H1 (cell line): ENCODE measurements around the gene TSC22D4. TPM values are rescaled to one million over a fixed set of nuclear protein-coding genes. Genes with fewer than 3 reads are reported as not detected.

Source experiments
- CTCF ChIA-PET: fragments of 300-600 bp; sonication (Branson Sonifier 250); formaldehyde crosslinking; loops from one replicate; lab custom pipeline; 2021; ENCODE audit not compliant: partially characterized antibody; lab: Charles Lee
- POLR2A ChIA-PET: fragments of 300-600 bp; sonication (Branson Sonifier 250); formaldehyde crosslinking; loops from one replicate; lab custom pipeline; 2021; ENCODE audit warnings: inconsistent platforms; ENCODE audit not compliant: partially characterized antibody; lab: Charles Lee
- DNase-seq, 2 experiments: peaks; one replicate each; pipeline versions ENCODE4 v3.0.0 to v3.0.0-alpha.2; 2010 to 2022; ENCODE audit warnings: low spot score in 2 of 2, low read depth in 1 of 2, mixed read lengths in 1 of 2
- FAIRE-seq: peaks from 2 replicates; lab custom pipeline; 2011; peaks lifted over from hg19 to GRCh38; lab: Jason Lieb, UNC
- H2AFZ ChIP-seq: 2 replicates; pipeline ENCODE4 v1.8.1; 2012; ENCODE audit warnings: low read length, inconsistent platforms
- H2AK5ac ChIP-seq: 2 replicates; pipeline ENCODE4 v1.6.1; 2013; ENCODE audit warnings: low read depth, low read length
- H2BK120ac ChIP-seq: replicated peaks from 2 replicates; pipeline ENCODE3; 2013; ENCODE audit warnings: low read depth, low read length, inconsistent platforms
- H2BK12ac ChIP-seq: 2 replicates; pipeline ENCODE4 v1.6.1; 2013; ENCODE audit warnings: low read depth, low read length
- H2BK15ac ChIP-seq: 2 replicates; pipeline ENCODE4 v1.6.1; 2013; ENCODE audit warnings: low read length
- H2BK20ac ChIP-seq: 2 replicates; pipeline ENCODE4 v1.6.1; 2013; ENCODE audit warnings: low read length
- H2BK5ac ChIP-seq: 2 replicates; pipeline ENCODE4 v1.6.1; 2013; ENCODE audit warnings: low read depth, low read length
- H3K14ac ChIP-seq: 2 replicates; pipeline ENCODE4 v1.6.1; 2013; ENCODE audit warnings: inconsistent platforms; ENCODE audit not compliant: insufficient read length
- H3K18ac ChIP-seq: 2 replicates; pipeline ENCODE4 v1.6.1; 2013; ENCODE audit warnings: low read length; ENCODE audit errors: extremely low read depth
- H3K23ac ChIP-seq: 2 replicates; pipeline ENCODE4 v1.6.1; 2013; ENCODE audit warnings: inconsistent platforms; ENCODE audit not compliant: insufficient read length
- H3K23me2 ChIP-seq: 2 replicates; pipeline ENCODE4 v1.6.1; 2013; ENCODE audit warnings: low read depth, low read length
- H3K27ac ChIP-seq: 2 replicates; pipeline ENCODE4 v1.6.1; 2011; ENCODE audit warnings: low read depth, low read length, inconsistent platforms
- H3K27me3 ChIP-seq, 4 experiments: replicated peaks in 1 of 4; 1 replicate in 1 of 4; 2 replicates in 3 of 4; pipeline versions ENCODE4 v1.6.1 to v1.8.1; 2011 to 2013; ENCODE audit warnings: low read length in 3 of 4, mild to moderate bottlenecking in 3 of 4, inconsistent platforms in 2 of 4, mixed read lengths in 2 of 4, moderate library complexity in 1 of 4; ENCODE audit not compliant: control insufficient read depth in 3 of 4, insufficient read depth in 3 of 4; ENCODE audit errors: extremely low read depth in 1 of 4
- H3K36me3 ChIP-seq, 4 experiments: 2 replicates each; pipeline versions ENCODE4 v1.6.1 to v1.8.1; 2011 to 2013; ENCODE audit warnings: mild to moderate bottlenecking in 4 of 4, low read length in 3 of 4, moderate library complexity in 2 of 4, control low read depth in 1 of 4, inconsistent platforms in 1 of 4; ENCODE audit not compliant: insufficient read depth in 4 of 4, control insufficient read depth in 2 of 4
- H3K4ac ChIP-seq: replicated peaks from 2 replicates; pipeline ENCODE3; 2013; ENCODE audit warnings: low read length, low read depth, mixed read lengths, inconsistent platforms; ENCODE audit not compliant: insufficient read length
- H3K4me1 ChIP-seq, 4 experiments: replicated peaks in 1 of 4; 1 replicate in 1 of 4; 2 replicates in 3 of 4; pipeline versions ENCODE4 v1.6.1 to v1.8.1; 2011 to 2013; ENCODE audit warnings: low read length in 3 of 4, inconsistent platforms in 2 of 4, mixed read lengths in 1 of 4; ENCODE audit not compliant: insufficient read depth in 4 of 4, control insufficient read depth in 3 of 4
- H3K4me2 ChIP-seq, 2 experiments: 2 replicates each; pipeline versions ENCODE4 v1.6.1 to v1.8.1; 2011 to 2013; ENCODE audit warnings: low read depth in 2 of 2, low read length in 2 of 2, control low read depth in 1 of 2, inconsistent platforms in 1 of 2, mild to moderate bottlenecking in 1 of 2; ENCODE audit not compliant: insufficient read depth in 1 of 2
- H3K4me3 ChIP-seq, 4 experiments: fragments of 200-600, 300-600 bp in 1 of 4; sonication (generic), shearing (Covaris generic), sonication (Bioruptor Twin) in 1 of 4; 2 replicates each; pipeline versions ENCODE4 v1.5.1 to v1.8.1; 2011 to 2016; ENCODE audit warnings: low read length in 4 of 4, low read depth in 3 of 4, control low read depth in 2 of 4, inconsistent platforms in 2 of 4, mild to moderate bottlenecking in 2 of 4, mixed read lengths in 1 of 4, moderate library complexity in 1 of 4; ENCODE audit not compliant: insufficient read depth in 2 of 4; ENCODE audit errors: extremely low read depth in 1 of 4
- H3K56ac ChIP-seq: replicated peaks from 2 replicates; pipeline ENCODE3; 2013; ENCODE audit warnings: low read depth, mild to moderate bottlenecking, mixed read lengths, low read length, inconsistent platforms; ENCODE audit not compliant: insufficient read length
- H3K79me1 ChIP-seq: 2 replicates; pipeline ENCODE4 v1.6.1; 2013; ENCODE audit warnings: low read depth, low read length, control low read depth
- H3K79me2 ChIP-seq, 2 experiments: 2 replicates each; pipeline versions ENCODE4 v1.6.1 to v1.8.1; 2012 to 2013; ENCODE audit warnings: low read length in 2 of 2, mild to moderate bottlenecking in 2 of 2, inconsistent platforms in 1 of 2; ENCODE audit not compliant: insufficient read depth in 2 of 2, control insufficient read depth in 1 of 2
- H3K9ac ChIP-seq, 4 experiments: replicated peaks in 1 of 4; 1 replicate in 1 of 4; 2 replicates in 3 of 4; pipeline versions ENCODE4 v1.6.1 to v1.8.1; 2011 to 2013; ENCODE audit warnings: low read depth in 3 of 4, low read length in 3 of 4, control low read depth in 2 of 4, mild to moderate bottlenecking in 2 of 4, moderate library complexity in 2 of 4, inconsistent platforms in 1 of 4; ENCODE audit errors: extremely low read depth in 1 of 4
- H3K9me3 ChIP-seq, 2 experiments: 2 replicates each; pipeline versions ENCODE4 v1.6.1 to v1.8.1; 2012 to 2013; ENCODE audit warnings: mild to moderate bottlenecking in 2 of 2, moderate library complexity in 2 of 2, control low read depth in 1 of 2, inconsistent platforms in 1 of 2, low read depth in 1 of 2, low read length in 1 of 2, mixed read lengths in 1 of 2; ENCODE audit not compliant: insufficient read depth in 2 of 2
- H4K20me1 ChIP-seq, 2 experiments: replicated peaks in 1 of 2; 2 replicates each; pipeline versions ENCODE3 to v1.8.1; 2011 to 2013; ENCODE audit warnings: inconsistent platforms in 2 of 2, low read length in 2 of 2, mild to moderate bottlenecking in 1 of 2; ENCODE audit not compliant: insufficient read depth in 2 of 2, control insufficient read depth in 1 of 2
- H4K5ac ChIP-seq: 2 replicates; pipeline ENCODE4 v1.6.1; 2013; ENCODE audit warnings: low read length, low read depth, mixed read lengths, inconsistent platforms; ENCODE audit not compliant: insufficient read length
- H4K8ac ChIP-seq: 2 replicates; pipeline ENCODE4 v1.8.0; 2013; ENCODE audit warnings: mild to moderate bottlenecking, moderate library complexity, low read length, inconsistent platforms; ENCODE audit not compliant: insufficient read depth; ENCODE audit errors: extremely low read depth
- H4K91ac ChIP-seq: replicated peaks from 2 replicates; pipeline ENCODE3; 2013; ENCODE audit warnings: low read length, mixed read lengths, inconsistent platforms; ENCODE audit not compliant: insufficient read length
- E2F6 ChIP-seq: IDR thresholded peaks from 2 replicates; pipeline ENCODE4 v1.6.1; 2012; ENCODE audit warnings: inconsistent platforms
- EP300 ChIP-seq, 2 experiments: IDR thresholded peaks; 1 replicate in 1 of 2; 2 replicates in 1 of 2; pipeline ENCODE4 v1.6.1; 2011 to 2012; ENCODE audit warnings: low read depth in 2 of 2, low read length in 2 of 2, mild to moderate bottlenecking in 2 of 2, borderline replicate concordance in 1 of 2, inconsistent platforms in 1 of 2, moderate library complexity in 1 of 2
- FOSL1 ChIP-seq: IDR thresholded peaks from 2 replicates; pipeline ENCODE4 v1.6.1; 2011; ENCODE audit warnings: mild to moderate bottlenecking, low read depth, low read length, moderate library complexity; ENCODE audit not compliant: insufficient read depth
- JUND ChIP-seq: IDR thresholded peaks from 2 replicates; pipeline ENCODE4 v1.6.1; 2011; ENCODE audit warnings: mild to moderate bottlenecking, improper control_type of control experiment, low read length
- SP1 ChIP-seq: IDR thresholded peaks from 2 replicates; pipeline ENCODE4 v1.6.1; 2011; ENCODE audit warnings: low read depth, low read length
- SP2 ChIP-seq: IDR thresholded peaks from 2 replicates; pipeline ENCODE4 v1.6.1; 2012; ENCODE audit warnings: mild to moderate bottlenecking, low read length, inconsistent platforms
- SRF ChIP-seq: IDR thresholded peaks from 2 replicates; pipeline ENCODE4 v1.6.1; 2011; ENCODE audit warnings: mild to moderate bottlenecking, low read depth, low read length, moderate library complexity
- TAF7 ChIP-seq: optimal IDR thresholded peaks from 2 replicates; pipeline ENCODE3; 2011; ENCODE audit warnings: low read depth, mild to moderate bottlenecking, inconsistent platforms, low read length, moderate library complexity, borderline replicate concordance
- TBP ChIP-seq: IDR thresholded peaks from 2 replicates; pipeline ENCODE4 v1.6.1; 2011; ENCODE audit warnings: low read depth, low read length, improper control_type of control experiment
- ZNF274 ChIP-seq: IDR thresholded peaks from 2 replicates; pipeline ENCODE4 v1.7.0; 2012; ENCODE audit warnings: low read length, borderline replicate concordance; ENCODE audit errors: extremely low read depth
- WGBS, 2 experiments: shearing (Covaris generic) in 1 of 2; methylation state at CpG; one replicate each; pipeline versions ENCODE4 v1.1.6 to v1.1.7; 2013 to 2015; ENCODE audit warnings: low lambda C conversion rate in 2 of 2, mixed read lengths in 2 of 2, inconsistent platforms in 1 of 2, low coverage in 1 of 2, missing lambda C conversion rate in 1 of 2; ENCODE audit not compliant: insufficient replicate concordance in 2 of 2, insufficient coverage in 1 of 2, insufficient read length in 1 of 2; ENCODE audit errors: extremely low coverage in 1 of 2, missing lambda C conversion rate in 1 of 2; 5-methylcytosine and 5-hydroxymethylcytosine counted together
- polyA plus RNA-seq, 7 experiments: library from polyadenylated mRNA; depleted of rRNA in 3 of 7; stranded (reverse) in 5 of 7; unstranded in 2 of 7; fragments of >200 nt in 5 of 7; fragments of 200-250 nt in 2 of 7; gene quantifications; 1 replicate in 5 of 7; 2 replicates in 1 of 7; 4 replicates in 1 of 7; pipeline versions ENCODE4 v1.2.1 to v1.2.3, GENCODE V29; 2011 to 2013; ENCODE audit warnings: missing spikeins in 2 of 7, mixed read lengths in 2 of 7
- total RNA-seq: library from RNA; stranded (reverse); fragmentation: NEBNext Ultra II Directional; extraction: Animal tissue kit (Norgen Biotek cat#: 25700); gene quantifications from 2 replicates; pipeline ENCODE4 v1.2.1, GENCODE V29; 2021

TSC22D4 gene
- total and polyA plus RNA-seq, 2 of the 8 experiments (the other 6 are each of a cell fraction or from before 2014, with no cell fraction given): 13.2 to 20.3 TPM

GRCh38 chr7:100441641-100442535, 37.1 kb downstream of the TSC22D4 start:
- Histone ChIP-seq H4K91ac (no peak overlapping the region), H4K8ac (no peak overlapping the region), H2AK5ac (peak overlapping the region; percentile 11; the same call in 1 of the 2 replicates), H3K14ac (no peak overlapping the region), H2BK120ac (no peak overlapping the region), H3K9me3 (no peaks in the 10 kb centered on the region), H3K9ac (no peak overlapping the region; a peak in 1 of 7 replicates), H3K36me3 (no peaks in the 10 kb centered on the region), H3K23ac (no peak overlapping the region), H3K4me1 (peaks cover 0 to 5% (median 2%) of the 10 kb centered on the region in 4 experiments; a peak in 3 of 7 replicates), H3K4me3 (no peak overlapping the region), H2BK15ac (no peak overlapping the region), H2BK12ac (no peak overlapping the region), H3K56ac (no peak overlapping the region), H3K27ac (no peak overlapping the region), H2AFZ (no peak overlapping the region), H4K5ac (no peak overlapping the region), H3K23me2 (no peaks in the 10 kb centered on the region), H3K18ac (no peak overlapping the region), H3K4me2 (no peak overlapping the region), H2BK20ac (peak overlapping the region; percentile 77; the same call in 1 of the 2 replicates), H2BK5ac (0 out of 2 replicates have a peak overlapping the region, but pooled peaks have one; percentile 30), H3K79me1 (no peaks in the 10 kb centered on the region), H3K4ac (no peak overlapping the region), H3K27me3 (no peaks in the 10 kb centered on the region), H4K20me1 (no peaks in the 10 kb centered on the region), H3K79me2 (no peaks in the 10 kb centered on the region)
- FAIRE-seq (no peak), DNase-seq (no peak)
- WGBS, 2 experiments: 86% methylated on average over 11 of the region's 11 CpGs; no CpG with 5 or more reads in 1 of the 2 experiments
- ChIA-PET CTCF (interaction anchor here (0.7 to 3.6 kb wide), 6 partner anchors 8 to 118 kb away, joined by 3 to 19 read pairs (median 5); no protein-coding TSS in a partner anchor), POLR2A (interaction anchor here (0.9 to 6.2 kb wide), 5 partner anchors 8 to 37 kb away, joined by 3 to 62 read pairs (median 5); partner anchors contain the start of genes MEPCE, TSC22D4 and ZCWPW1)
- TF ChIP-seq EP300 (IDR thresholded peaks at IDR 0.05; ENCODE audit: borderline replicate concordance in 1 of 2, low read depth in 2 of 2, low read length in 2 of 2) (no peak), SP2 (no peak), E2F6 (no peak), TBP (no peak), ZNF274 (no peak), SP1 (no peak), TAF7 (no peak), FOSL1 (no peak), SRF (no peak), JUND (no peak)
